ENCODE results near the gene SOX12.

DNA sequence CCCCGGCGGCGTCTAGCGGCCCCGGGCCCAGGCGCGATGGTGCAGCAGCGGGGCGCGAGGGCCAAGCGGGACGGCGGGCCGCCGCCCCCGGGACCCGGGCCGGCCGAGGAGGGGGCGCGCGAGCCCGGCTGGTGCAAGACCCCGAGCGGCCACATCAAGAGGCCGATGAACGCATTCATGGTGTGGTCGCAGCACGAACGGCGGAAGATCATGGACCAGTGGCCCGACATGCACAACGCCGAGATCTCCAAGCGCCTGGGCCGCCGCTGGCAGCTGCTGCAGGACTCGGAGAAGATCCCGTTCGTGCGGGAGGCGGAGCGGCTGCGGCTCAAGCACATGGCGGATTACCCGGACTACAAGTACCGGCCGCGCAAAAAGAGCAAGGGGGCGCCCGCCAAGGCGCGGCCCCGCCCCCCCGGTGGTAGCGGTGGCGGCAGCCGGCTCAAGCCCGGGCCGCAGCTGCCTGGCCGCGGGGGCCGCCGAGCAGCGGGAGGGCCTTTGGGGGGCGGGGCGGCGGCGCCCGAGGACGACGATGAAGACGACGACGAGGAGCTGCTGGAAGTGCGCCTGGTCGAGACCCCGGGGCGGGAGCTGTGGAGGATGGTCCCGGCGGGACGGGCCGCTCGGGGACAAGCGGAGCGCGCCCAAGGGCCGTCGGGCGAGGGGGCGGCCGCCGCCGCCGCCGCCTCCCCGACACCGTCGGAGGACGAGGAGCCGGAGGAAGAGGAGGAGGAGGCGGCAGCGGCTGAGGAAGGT is 715 bp downstream of the SOX12 start:
- no peak for TF ChIP-seq EZH2phosphoT487 (IDR thresholded peaks at IDR 0.05)
- TF ChIP-seq, protein P1, sequence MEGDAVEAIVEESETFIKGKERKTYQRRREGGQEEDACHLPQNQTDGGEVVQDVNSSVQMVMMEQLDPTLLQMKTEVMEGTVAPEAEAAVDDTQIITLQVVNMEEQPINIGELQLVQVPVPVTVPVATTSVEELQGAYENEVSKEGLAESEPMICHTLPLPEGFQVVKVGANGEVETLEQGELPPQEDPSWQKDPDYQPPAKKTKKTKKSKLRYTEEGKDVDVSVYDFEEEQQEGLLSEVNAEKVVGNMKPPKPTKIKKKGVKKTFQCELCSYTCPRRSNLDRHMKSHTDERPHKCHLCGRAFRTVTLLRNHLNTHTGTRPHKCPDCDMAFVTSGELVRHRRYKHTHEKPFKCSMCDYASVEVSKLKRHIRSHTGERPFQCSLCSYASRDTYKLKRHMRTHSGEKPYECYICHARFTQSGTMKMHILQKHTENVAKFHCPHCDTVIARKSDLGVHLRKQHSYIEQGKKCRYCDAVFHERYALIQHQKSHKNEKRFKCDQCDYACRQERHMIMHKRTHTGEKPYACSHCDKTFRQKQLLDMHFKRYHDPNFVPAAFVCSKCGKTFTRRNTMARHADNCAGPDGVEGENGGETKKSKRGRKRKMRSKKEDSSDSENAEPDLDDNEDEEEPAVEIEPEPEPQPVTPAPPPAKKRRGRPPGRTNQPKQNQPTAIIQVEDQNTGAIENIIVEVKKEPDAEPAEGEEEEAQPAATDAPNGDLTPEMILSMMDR (IDR thresholded peaks at IDR 0.05), result no peak

All from neural progenitor cell (in vitro differentiated cells).